Heart left ventricle (tissue), 16 donors: ENCODE measurements around the gene AMIGO3. TPM values are rescaled to one million over a fixed set of nuclear protein-coding genes. Genes with fewer than 3 reads are reported as not detected.

ENCODE experiments used
- ATAC-seq, 4 donors: fragments of 200-7000 bp; cut with Tn5 transposase; one replicate each; pipeline ENCODE4 v1.9.1; 2020 to 2022; ENCODE audit warnings: moderate library complexity in 4 of 4, mild to moderate bottlenecking in 3 of 4, moderate number of reproducible peaks in 1 of 4
- DNase-seq, 5 donors: peaks; one replicate each; pipeline ENCODE4 v3.0.0-alpha.2; 2020
- H3K27ac ChIP-seq, 12 donors: fragments of 200-600 bp; sonication (generic) in 4 of 12; one replicate each; pipeline versions ENCODE4 v1.5.0 to v1.8.0; 2016 to 2022; ENCODE audit warnings: mild to moderate bottlenecking in 2 of 12
- H3K27me3 ChIP-seq, 9 donors: fragments of 200-600 bp; sonication (generic) in 2 of 9; one replicate each; pipeline versions ENCODE4 v1.5.1 to v1.8.0; 2016 to 2022; ENCODE audit warnings: mild to moderate bottlenecking in 3 of 9
- H3K36me3 ChIP-seq, 9 donors: fragments of 200-600 bp; sonication (generic) in 2 of 9; one replicate each; pipeline versions ENCODE4 v1.5.0 to v1.8.0; 2018 to 2022; ENCODE audit warnings: mild to moderate bottlenecking in 2 of 9
- H3K4me1 ChIP-seq, 12 donors: fragments of 200-600 bp; sonication (generic) in 4 of 12; one replicate each; pipeline versions ENCODE4 v1.5.0 to v1.8.0; 2016 to 2022; ENCODE audit warnings: mild to moderate bottlenecking in 3 of 12
- H3K4me3 ChIP-seq, 12 donors: fragments of 200-600 bp; sonication (generic) in 4 of 12; one replicate each; pipeline versions ENCODE4 v1.5.0 to v1.8.0; 2017 to 2022; ENCODE audit warnings: mild to moderate bottlenecking in 9 of 12, moderate library complexity in 4 of 12
- H3K9me3 ChIP-seq, 12 donors: fragments of 200-600 bp; sonication (generic) in 4 of 12; one replicate each; pipeline versions ENCODE4 v1.5.0 to v1.8.0; 2016 to 2022; ENCODE audit warnings: mild to moderate bottlenecking in 1 of 12
- POLR2A ChIP-seq, 2 donors: fragments of 450-650 bp; IDR thresholded peaks; one replicate each; pipeline ENCODE4 v1.6.1; 2017; ENCODE audit warnings: antibody characterized with exemption in 2 of 2, mild to moderate bottlenecking in 2 of 2, moderate library complexity in 2 of 2
- WGBS, 4 donors: extraction: QIAGEN DNeasy Blood & Tissue Kit in 2 of 4; methylation state at CpG; one replicate each; pipeline versions ENCODE4 v1.1.5 to v1.1.7; 2013 to 2018; 5-methylcytosine and 5-hydroxymethylcytosine counted together
- intact Hi-C, 10 donors: fragments of 100-400 bp; cut with DNase I; formaldehyde crosslinking; loops; one replicate each; pipeline versions ENCODE4 v1.11.1 to v1.14.2; 2022
- polyA plus RNA-seq, 2 donors: library from polyadenylated mRNA; stranded (reverse); fragments of 200-250 nt; gene quantifications; one replicate each; pipeline ENCODE4 v1.2.3, GENCODE V29; 2013
- total RNA-seq, 9 donors: library from RNA; depleted of rRNA in 2 of 9; stranded (reverse); fragments of >200 nt in 2 of 9; fragmentation: NEBNext Ultra II Directional in 3 of 9; extraction: Animal tissue kit (Norgen Biotek cat#: 25700) in 3 of 9; gene quantifications; one replicate each; pipeline versions ENCODE4 v1.1.0 to v1.2.4, GENCODE V29; 2016 to 2023
- TF ChIP-seq, protein P1 (sequence below), 12 donors: fragments of 200-600 bp; sonication (generic) in 4 of 12; IDR thresholded peaks; one replicate each; pipeline versions ENCODE4 v1.5.0 to v1.8.0; 2018 to 2022; ENCODE audit warnings: antibody characterized with exemption in 12 of 12, mild to moderate bottlenecking in 5 of 12
- donor health status: ischemic (EF 13 %, LVEDD 7.1; RV severe dilation, severe dysfunction).
- donor health status: healthy with polysubstance abuse.
- donor health status: DM: no; HTN: yes; CAD: no.
- donor health status: DM: no; HTN: no; CAD: no.
- donor health status: ischemic (EF 25% LVEDD 6.9; RV normal size, moderate dysfunction).
- donor health status: ischemic (EF 25% LVEDD 5.7; RV mildly dilated, moderate dysfunction).
- donor health status: healthy.
- donor health status: DM: yes; HTN: yes; CAD: no.
- donor health status: ischemic (EF 35%, LVEDD 5.7; RV mildly dilated, moderate dysfunction).
- donor health status: nonischemic (EF 11% LVEDD 7.7; RV severe dilation, severe dysfunction).
- donor health status: DM: yes; HTN: yes; CAD: no.
- donor health status: PGD.
- donor health status: ischemic (EF 29% LVEDD 5.4; RV normal size, mild dysfunction).
- donor health status: nonischemic (EF 23%, LVEDD 6.1; RV moderate dilation, normal function).

AMIGO3 gene
- total and polyA plus RNA-seq, 11 donors: 0.14 to 1.4 (median 0.69) TPM; not detected in 6

GRCh38 chr3:49721896-49722781, 2.7 kb upstream of the AMIGO3 start:
- Histone ChIP-seq H3K27ac (no peak overlapping the region), H3K36me3 (peaks cover 0 to 42% (median 35%) of the 10 kb centered on the region in 9 donors), H3K27me3 (no peaks in the 10 kb centered on the region), H3K4me1 (peaks cover 13 to 44% (median 28%) of the 10 kb centered on the region in 12 donors), H3K4me3 (peak overlapping the region in 6 of 12 donors; percentile 95 to 99 (median 98)), H3K9me3 (no peaks in the 10 kb centered on the region)
- TF ChIP-seq POLR2A (IDR thresholded peaks at IDR 0.05): no peak
- TF ChIP-seq, protein P1, sequence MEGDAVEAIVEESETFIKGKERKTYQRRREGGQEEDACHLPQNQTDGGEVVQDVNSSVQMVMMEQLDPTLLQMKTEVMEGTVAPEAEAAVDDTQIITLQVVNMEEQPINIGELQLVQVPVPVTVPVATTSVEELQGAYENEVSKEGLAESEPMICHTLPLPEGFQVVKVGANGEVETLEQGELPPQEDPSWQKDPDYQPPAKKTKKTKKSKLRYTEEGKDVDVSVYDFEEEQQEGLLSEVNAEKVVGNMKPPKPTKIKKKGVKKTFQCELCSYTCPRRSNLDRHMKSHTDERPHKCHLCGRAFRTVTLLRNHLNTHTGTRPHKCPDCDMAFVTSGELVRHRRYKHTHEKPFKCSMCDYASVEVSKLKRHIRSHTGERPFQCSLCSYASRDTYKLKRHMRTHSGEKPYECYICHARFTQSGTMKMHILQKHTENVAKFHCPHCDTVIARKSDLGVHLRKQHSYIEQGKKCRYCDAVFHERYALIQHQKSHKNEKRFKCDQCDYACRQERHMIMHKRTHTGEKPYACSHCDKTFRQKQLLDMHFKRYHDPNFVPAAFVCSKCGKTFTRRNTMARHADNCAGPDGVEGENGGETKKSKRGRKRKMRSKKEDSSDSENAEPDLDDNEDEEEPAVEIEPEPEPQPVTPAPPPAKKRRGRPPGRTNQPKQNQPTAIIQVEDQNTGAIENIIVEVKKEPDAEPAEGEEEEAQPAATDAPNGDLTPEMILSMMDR (IDR thresholded peaks at IDR 0.05): no peak
- intact Hi-C loops: loop anchor here in 3 of 10 donors (5.0 kb wide), 2 partner anchors 65 to 180 kb away; partner anchors contain the start of genes IP6K1 (in 2 of the 3) and MST1R (in 1 of the 3)
- ATAC-seq (no peak), DNase-seq (peak in 3 of 5 donors; percentile 18 to 51 (median 29))
- 84 to 91% (median 87%) methylated on average over 15 to 26 of the region's 26 CpGs for whole genome bisulfite sequencing, 4 donors

- Histone ChIP-seq H3K9me3 (no peaks in the 10 kb centered on the region), H3K4me3 (no peak overlapping the region), H3K36me3 (peaks cover 0 to 41% (median 33%) of the 10 kb centered on the region in 9 donors), H3K27ac (no peak overlapping the region), H3K4me1 (peaks cover 13 to 44% (median 28%) of the 10 kb centered on the region in 12 donors), H3K27me3 (no peaks in the 10 kb centered on the region)
- DNase-seq (peak in 1 of 5 donors; percentile 43), ATAC-seq (no peak)
- TF ChIP-seq, protein P1 (IDR thresholded peaks at IDR 0.05): no peak
- TF ChIP-seq POLR2A (IDR thresholded peaks at IDR 0.05): no peak
- intact Hi-C loops: loop anchor here in 3 of 10 donors (5.0 kb wide), 2 partner anchors 66 to 181 kb away; partner anchors contain the start of genes IP6K1 (in 2 of the 3) and MST1R (in 1 of the 3)
- WGBS, 4 donors: 72 to 86% (median 81%) methylated on average over 8 to 9 of the region's 9 CpGs
Measured at GRCh38 chr3:49721596-49721895, 2.1 kb upstream of the AMIGO3 start.

DNA sequence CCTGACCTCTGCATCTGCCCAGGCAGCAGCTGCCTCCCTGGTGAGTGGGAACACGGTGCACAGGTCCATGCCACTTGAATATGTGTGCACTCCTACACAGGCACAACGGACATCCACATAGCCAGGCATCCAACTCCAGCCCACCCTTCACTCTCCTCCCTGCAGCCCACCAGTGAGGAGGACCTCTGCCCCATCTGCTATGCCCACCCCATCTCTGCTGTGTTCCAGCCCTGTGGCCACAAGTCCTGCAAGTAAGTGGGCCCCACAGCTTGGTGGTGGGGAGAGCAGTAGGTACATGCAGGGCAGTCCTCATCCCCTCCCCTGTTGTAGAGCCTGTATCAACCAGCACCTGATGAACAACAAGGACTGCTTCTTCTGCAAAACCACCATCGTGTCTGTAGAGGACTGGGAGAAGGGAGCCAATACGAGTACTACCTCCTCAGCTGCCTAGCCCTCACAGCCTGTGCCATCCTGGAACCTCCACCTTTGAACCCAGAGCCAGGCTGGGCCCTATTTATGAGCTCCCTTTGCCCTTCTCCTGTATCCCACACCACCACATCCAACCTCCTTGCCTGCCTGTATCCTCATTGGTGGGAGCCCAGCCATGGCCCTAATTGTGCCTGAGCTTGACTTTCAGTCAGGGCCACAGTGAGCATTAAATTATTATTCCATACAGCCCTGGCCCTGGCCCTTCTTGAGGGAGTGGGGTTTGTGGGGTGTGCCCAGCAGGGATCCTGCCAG, 1.5 kb upstream of the AMIGO3 start:
- DNase-seq (peak in 2 of 5 donors; percentile 21 to 23), ATAC-seq (no peak)
- H3K4me3 ChIP-seq: no peak overlapping the region
- H3K9me3 ChIP-seq: no peaks in the 10 kb centered on the region
- peaks cover 13 to 44% (median 28%) of the 10 kb centered on the region in 12 donors for H3K4me1 ChIP-seq
- 37 to 73% (median 70%) methylated on average over 3 to 4 of the region's 4 CpGs for WGBS, 4 donors
- intact Hi-C loops: loop anchor here in 3 of 10 donors (5.0 kb wide), 2 partner anchors 66 to 181 kb away; partner anchors contain the start of genes IP6K1 (in 2 of the 3) and MST1R (in 1 of the 3)
- TF ChIP-seq, protein P1 (IDR thresholded peaks at IDR 0.05): no peak
- TF ChIP-seq POLR2A (IDR thresholded peaks at IDR 0.05): no peak
- no peak overlapping the region for H3K27ac ChIP-seq
- H3K27me3 ChIP-seq: no peaks in the 10 kb centered on the region
- peaks cover 0 to 41% (median 33%) of the 10 kb centered on the region in 9 donors for H3K36me3 ChIP-seq
